HCT116 (cell line): ENCODE results near the gene MAPK1. TPM values are rescaled to one million over a fixed set of nuclear protein-coding genes. Genes with fewer than 3 reads are reported as not detected.

Source experiments
- ATAC-seq: fragments of 200-7000 bp; cut with Tn5 transposase; 2 replicates; pipeline ENCODE4 v1.9.1; 2020; ENCODE audit warnings: mild to moderate bottlenecking, moderate library complexity
- BruUV-seq: library from RNA; stranded (reverse); fragments of 400-500 nt; replicated peaks from 2 replicates; lab custom pipeline; 2021; lab: Mats Ljungman, UMichigan
- CTCF ChIA-PET: fragments of 300-600 bp; sonication (Branson Sonifier 250); formaldehyde crosslinking; loops from one replicate; lab custom pipeline; 2021; ENCODE audit warnings: antibody characterized with exemption; lab: Charles Lee
- POLR2A ChIA-PET: fragments of 300-600, 350-600 bp; sonication (Branson Sonifier 250); formaldehyde crosslinking; loops from one replicate; lab custom pipeline; 2021; ENCODE audit warnings: antibody characterized with exemption; lab: Charles Lee
- RAD21 ChIA-PET, 2 experiments: fragments of 300-600 bp; sonication (Branson Sonifier 250); formaldehyde crosslinking; loops; one replicate each; lab custom pipeline; 2023; ENCODE audit warnings: low total read pairs in 2 of 2; ENCODE audit not compliant: uncharacterized antibody in 2 of 2, unreplicated experiment in 2 of 2, low non-redundant PET in 1 of 2; lab: Charles Lee
- DNase-seq: peaks from one replicate; pipeline ENCODE4 v3.0.0-alpha.2; 2010; ENCODE audit warnings: low read depth, low spot score
- H2AFZ ChIP-seq: fragments of 200-600 bp; shearing (Covaris generic), sonication (generic); 2 replicates; pipeline ENCODE4 v1.6.1; 2017; ENCODE audit warnings: low read depth, mixed run types, mixed read lengths, antibody characterized with exemption, low read length; ENCODE audit not compliant: poor library complexity, severe bottlenecking
- H3K27ac ChIP-seq: 2 replicates; pipeline ENCODE4 v1.5.1; 2012; ENCODE audit warnings: low read depth, low read length
- H3K27me3 ChIP-seq: fragments of 200-600 bp; sonication (generic); 2 replicates; pipeline ENCODE4 v1.6.1; 2016; ENCODE audit warnings: mixed run types, low read length, mixed read lengths; ENCODE audit not compliant: insufficient read depth
- H3K36me3 ChIP-seq, 2 experiments: fragments of 200-500 bp in 1 of 2; fragments of 200-600 bp in 1 of 2; sonication (Bioruptor generic) in 1 of 2; sonication (generic) in 1 of 2; 2 replicates each; pipeline versions ENCODE4 v1.5.1 to v1.6.1; 2014 to 2016; ENCODE audit warnings: low read length in 2 of 2, inconsistent platforms in 1 of 2, mixed read lengths in 1 of 2, mixed run types in 1 of 2; ENCODE audit not compliant: insufficient read depth in 2 of 2, control insufficient read depth in 1 of 2
- H3K4me1 ChIP-seq, 2 experiments: fragments of 200-600 bp in 1 of 2; sonication (generic) in 1 of 2; 2 replicates each; pipeline versions ENCODE4 v1.5.1 to v1.6.1; 2012 to 2017; ENCODE audit warnings: low read length in 2 of 2, inconsistent platforms in 1 of 2, mild to moderate bottlenecking in 1 of 2, mixed read lengths in 1 of 2, mixed run types in 1 of 2, moderate library complexity in 1 of 2; ENCODE audit not compliant: insufficient read depth in 2 of 2, control insufficient read depth in 1 of 2
- H3K4me2 ChIP-seq: fragments of 200-600 bp; sonication (generic); 2 replicates; pipeline ENCODE4 v1.6.1; 2017; ENCODE audit warnings: mixed run types, low read length, mixed read lengths
- H3K4me3 ChIP-seq, 2 experiments: fragments of 200-600 bp in 1 of 2; sonication (generic) in 1 of 2; replicated peaks in 1 of 2; 2 replicates each; pipeline ENCODE4 v1.5.1; 2011 to 2016; ENCODE audit warnings: low read length in 2 of 2, control low read depth in 1 of 2, low read depth in 1 of 2, mild to moderate bottlenecking in 1 of 2, mixed read lengths in 1 of 2, mixed run types in 1 of 2
- H3K79me2 ChIP-seq: fragments of 200-600 bp; sonication (generic); 2 replicates; pipeline ENCODE4 v1.6.1; 2017; ENCODE audit warnings: mild to moderate bottlenecking, mixed run types, low read length, moderate library complexity, mixed read lengths; ENCODE audit not compliant: insufficient read depth
- H3K9ac ChIP-seq: fragments of 200-600 bp; sonication (generic); 2 replicates; pipeline ENCODE4 v1.6.1; 2016; ENCODE audit warnings: low read length, mixed read lengths
- H3K9me2 ChIP-seq: fragments of 200-600 bp; sonication (generic), shearing (Covaris generic); 2 replicates; pipeline ENCODE4 v1.6.1; 2017; ENCODE audit warnings: mixed run types, mild to moderate bottlenecking, moderate library complexity; ENCODE audit not compliant: insufficient read depth
- H3K9me3 ChIP-seq, 2 experiments: fragments of 200-500 bp in 1 of 2; fragments of 200-600 bp in 1 of 2; sonication (Bioruptor generic) in 1 of 2; sonication (generic) in 1 of 2; 2 replicates each; pipeline ENCODE4 v1.6.1; 2014 to 2017; ENCODE audit warnings: low read length in 2 of 2, mixed read lengths in 2 of 2, inconsistent platforms in 1 of 2, low read depth in 1 of 2, mild to moderate bottlenecking in 1 of 2, mixed run types in 1 of 2, moderate library complexity in 1 of 2; ENCODE audit not compliant: control insufficient read depth in 1 of 2, insufficient read depth in 1 of 2
- H4K20me1 ChIP-seq: fragments of 200-600 bp; sonication (generic), shearing (Covaris generic); 2 replicates; pipeline ENCODE4 v1.6.1; 2017; ENCODE audit warnings: mixed run types, mild to moderate bottlenecking, moderate library complexity; ENCODE audit not compliant: insufficient read depth
- ATF3 ChIP-seq: IDR thresholded peaks from 2 replicates; pipeline ENCODE4 v1.6.1; 2012
- EGR1 ChIP-seq: IDR thresholded peaks from 2 replicates; pipeline ENCODE4 v1.6.1; 2012; ENCODE audit warnings: low read depth
- ELF1 ChIP-seq: IDR thresholded peaks from 2 replicates; pipeline ENCODE4 v1.6.1; 2012; ENCODE audit warnings: low read depth, borderline replicate concordance
- EZH2 ChIP-seq: fragments of 200-600 bp; sonication (generic); IDR thresholded peaks from 2 replicates; pipeline ENCODE4 v1.6.1; 2017; ENCODE audit warnings: antibody characterized with exemption, mixed run types
- EZH2phosphoT487 ChIP-seq: fragments of 200-600 bp; IDR thresholded peaks from 2 replicates; pipeline ENCODE4 v1.6.1; 2018; ENCODE audit warnings: antibody characterized with exemption, borderline replicate concordance
- FOSL1 ChIP-seq: IDR thresholded peaks from 2 replicates; pipeline ENCODE4 v1.6.1; 2012; ENCODE audit warnings: low read depth
- JUND ChIP-seq: IDR thresholded peaks from 2 replicates; pipeline ENCODE4 v1.6.1; 2012
- POLR2A ChIP-seq: IDR thresholded peaks from 2 replicates; pipeline ENCODE4 v1.7.0; 2011; ENCODE audit warnings: borderline replicate concordance; ENCODE audit not compliant: insufficient read depth, insufficient read length; ENCODE audit errors: extremely low read depth
- SIN3A ChIP-seq: IDR thresholded peaks from 2 replicates; pipeline ENCODE4 v1.6.1; 2012; ENCODE audit warnings: low read depth
- SP1 ChIP-seq: IDR thresholded peaks from 2 replicates; pipeline ENCODE4 v1.6.1; 2012; ENCODE audit warnings: low read depth
- SRF ChIP-seq: IDR thresholded peaks from 2 replicates; pipeline ENCODE4 v1.6.1; 2012; ENCODE audit warnings: low read depth
- YY1 ChIP-seq: IDR thresholded peaks from 2 replicates; pipeline ENCODE4 v1.6.1; 2011; ENCODE audit warnings: low read length, low read depth, moderate library complexity, mild to moderate bottlenecking; ENCODE audit not compliant: insufficient replicate concordance; ENCODE audit errors: extremely low read depth
- ZBTB33 ChIP-seq: IDR thresholded peaks from 2 replicates; pipeline ENCODE4 v1.6.1; 2011; ENCODE audit warnings: mild to moderate bottlenecking, low read length, moderate library complexity; ENCODE audit not compliant: insufficient replicate concordance; ENCODE audit errors: extremely low read depth
- ZFX ChIP-seq: fragments of 450-650 bp; IDR thresholded peaks from 2 replicates; pipeline ENCODE4 v1.6.1; 2017
- intact Hi-C: fragments of 100-400 bp; cut with micrococcal nuclease; formaldehyde crosslinking; loops from 2 replicates; pipeline ENCODE4 v1.10.0; 2022
- total RNA-seq: library from RNA; stranded (reverse); gene quantifications from one replicate; pipeline ENCODE4 v1.2.1, GENCODE V29; 2021; ENCODE audit not compliant: unreplicated experiment

MAPK1 gene
- total RNA-seq, 1 experiment from 2014 or later, result 137 TPM

GRCh38 chr22:21797444-21798221 lies 69.8 kb downstream of the MAPK1 start (continued):
- TF ChIP-seq YY1, result no peak
- no peak for TF ChIP-seq EGR1
- no peak for TF ChIP-seq JUND
- TF ChIP-seq EZH2phosphoT487, result no peak
- TF ChIP-seq FOSL1, result no peak
- no peak for TF ChIP-seq SP1
- no peak for TF ChIP-seq SRF
- TF ChIP-seq ELF1, result no peak
- TF ChIP-seq POLR2A, result no peak
- TF ChIP-seq EZH2, result no peak

- RAD21 ChIA-PET, result no interaction called here
- TF ChIP-seq ZBTB33, result no peak
- no peak for TF ChIP-seq ZFX
- TF ChIP-seq SIN3A, result no peak
- no peak for TF ChIP-seq ATF3
- DNase-seq, result no peak
- H3K9ac ChIP-seq, result no peak overlapping the region
- H3K9me3 ChIP-seq, result no peaks in the 10 kb centered on the region
- no peak overlapping the region for H3K27ac ChIP-seq
- H3K36me3 ChIP-seq, result peaks cover 11 to 16% of the 10 kb centered on the region in 2 experiments
- no peak overlapping the region for H3K4me3 ChIP-seq
- H3K9me2 ChIP-seq, result no peaks in the 10 kb centered on the region
- no peak overlapping the region for H3K4me2 ChIP-seq
- no peak for ATAC-seq
- H3K79me2 ChIP-seq, result no peaks in the 10 kb centered on the region; the same call in 1 of the 2 replicates
- no peak overlapping the region for H2AFZ ChIP-seq
- H3K27me3 ChIP-seq, result no peaks in the 10 kb centered on the region
- H3K4me1 ChIP-seq, result peaks cover 5 to 12% of the 10 kb centered on the region in 2 experiments
- POLR2A ChIA-PET, result no interaction called here
- intact Hi-C loops, result no loop called here
- BruUV-seq, result TSS peak; percentile 14
- H4K20me1 ChIP-seq, result no peaks in the 10 kb centered on the region
- CTCF ChIA-PET, result no interaction called here
Measured at GRCh38 chr22:21796863-21797262, 70.6 kb downstream of the MAPK1 start.
